ENCODE results near the gene LRRK1.

The LRRK1 gene

GRCh38 chr15:101085311-101085700, 166.1 kb downstream of the LRRK1 start:
- no peak for TF ChIP-seq TAF1 (IDR thresholded peaks at IDR 0.05; ENCODE audit: borderline replicate concordance, insufficient read depth, low read length)
- no peak for TF ChIP-seq FOXP2 (optimal IDR thresholded peaks at IDR 0.05; ENCODE audit: borderline replicate concordance, extremely low read depth, extremely low read length, insufficient read depth)
- no peak for TF ChIP-seq SIN3A (IDR thresholded peaks at IDR 0.05; ENCODE audit: borderline replicate concordance, insufficient read depth, low read length)
- TF ChIP-seq REST (IDR thresholded peaks at IDR 0.05; ENCODE audit: insufficient read depth in 1 of 2, low read depth in 2 of 2, low read length in 2 of 2): no peak
- no peak for TF ChIP-seq POLR2AphosphoS5 (IDR thresholded peaks at IDR 0.05; ENCODE audit: low read depth, low read length)

- no peak for TF ChIP-seq POLR2AphosphoS5 (IDR thresholded peaks at IDR 0.05; ENCODE audit: low read depth, low read length)
These were observed 167.4 kb downstream of the LRRK1 start for GRCh38 chr15:101086394-101087171.

- TF ChIP-seq FOXP2 (optimal IDR thresholded peaks at IDR 0.05; ENCODE audit: borderline replicate concordance, extremely low read depth, extremely low read length, insufficient read depth) (no peak), POLR2AphosphoS5 (IDR thresholded peaks at IDR 0.05; ENCODE audit: low read depth, low read length) (no peak), SIN3A (IDR thresholded peaks at IDR 0.05; ENCODE audit: borderline replicate concordance, insufficient read depth, low read length) (no peak), TAF1 (IDR thresholded peaks at IDR 0.05; ENCODE audit: borderline replicate concordance, insufficient read depth, low read length) (no peak), REST (IDR thresholded peaks at IDR 0.05; ENCODE audit: insufficient read depth in 1 of 2, low read depth in 2 of 2, low read length in 2 of 2) (no peak)
These were observed 168.1 kb downstream of the LRRK1 start for GRCh38 chr15:101087172-101087769.

- TF ChIP-seq SIN3A (IDR thresholded peaks at IDR 0.05; ENCODE audit: borderline replicate concordance, insufficient read depth, low read length) (no peak), TAF1 (IDR thresholded peaks at IDR 0.05; ENCODE audit: borderline replicate concordance, insufficient read depth, low read length) (no peak), FOXP2 (optimal IDR thresholded peaks at IDR 0.05; ENCODE audit: borderline replicate concordance, extremely low read depth, extremely low read length, insufficient read depth) (no peak), REST (IDR thresholded peaks at IDR 0.05; ENCODE audit: insufficient read depth in 1 of 2, low read depth in 2 of 2, low read length in 2 of 2) (no peak), POLR2AphosphoS5 (IDR thresholded peaks at IDR 0.05; ENCODE audit: low read depth, low read length) (no peak)
These were observed 169.1 kb downstream of the LRRK1 start for GRCh38 chr15:101088271-101088670.

GRCh38 chr15:101088788-101089578, 169.8 kb downstream of the LRRK1 start:
- TF ChIP-seq SIN3A (IDR thresholded peaks at IDR 0.05; ENCODE audit: borderline replicate concordance, insufficient read depth, low read length) (no peak), POLR2AphosphoS5 (IDR thresholded peaks at IDR 0.05; ENCODE audit: low read depth, low read length) (no peak), REST (IDR thresholded peaks at IDR 0.05; ENCODE audit: insufficient read depth in 1 of 2, low read depth in 2 of 2, low read length in 2 of 2) (0 out of 4 replicates have a peak, but pooled peaks of 1 of the 2 experiments have one; percentile 7), TAF1 (IDR thresholded peaks at IDR 0.05; ENCODE audit: borderline replicate concordance, insufficient read depth, low read length) (no peak), FOXP2 (optimal IDR thresholded peaks at IDR 0.05; ENCODE audit: borderline replicate concordance, extremely low read depth, extremely low read length, insufficient read depth) (peak; percentile 89)
